NCI-H2171 (cell line): ENCODE measurements around the gene OTOGL.
A peak's percentile ranks its signal among the peaks of the same experiment; 100 is the strongest.
"Not testable (repeated sequence)": the region's sequence is repeated elsewhere in the genome, so short reads cannot be mapped to it uniquely, and the experiment has no call there.

Experiments used
- DNase-seq: peaks from one replicate; lab custom pipeline; 2025; lab: John Stamatoyannopoulos, UW

The OTOGL gene

DNA sequence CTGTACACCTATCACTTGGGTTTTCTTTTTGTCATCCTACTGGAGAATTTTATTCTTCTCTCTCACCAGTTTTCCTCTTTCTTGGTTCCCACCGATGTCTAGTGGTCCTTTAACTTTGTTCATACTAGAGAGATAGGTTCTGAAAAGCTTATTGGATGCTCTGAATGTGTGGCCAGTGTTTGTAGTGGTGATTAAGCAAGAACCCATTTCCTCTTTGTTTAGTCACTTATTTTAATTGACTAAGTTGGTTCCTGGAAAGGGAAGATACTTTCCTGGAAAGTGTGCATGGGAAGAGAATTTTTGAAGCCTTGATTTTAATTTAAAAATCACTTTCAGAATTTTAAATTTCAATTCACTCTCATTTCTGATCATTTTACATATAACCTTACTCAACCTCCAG is 127.2 kb downstream of the OTOGL start:
- DNase-seq, result no peak

DNA sequence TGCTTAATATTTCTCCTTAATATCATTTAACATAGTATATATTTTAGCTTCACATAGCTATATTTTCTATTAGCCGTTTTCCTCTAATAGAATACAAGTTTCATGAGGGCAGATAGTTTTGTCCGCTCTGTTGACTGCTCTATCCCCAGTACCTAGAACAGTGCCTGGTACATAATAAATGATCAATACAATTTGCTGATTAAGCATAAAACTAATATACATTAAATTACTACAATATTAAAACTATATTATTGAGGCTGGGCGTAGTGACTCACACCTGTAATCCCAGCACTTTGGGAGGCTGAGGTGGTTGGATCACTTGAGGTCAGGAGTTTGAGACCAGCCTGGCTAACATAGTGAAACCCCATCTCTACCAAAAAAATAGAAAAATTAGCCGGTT is 128.6 kb downstream of the OTOGL start:
- not testable (repeated sequence) for DNase-seq

- DNase-seq, result peak; percentile 36
Measured at GRCh38 chr12:80230068-80230467, 130.7 kb downstream of the OTOGL start.

DNA sequence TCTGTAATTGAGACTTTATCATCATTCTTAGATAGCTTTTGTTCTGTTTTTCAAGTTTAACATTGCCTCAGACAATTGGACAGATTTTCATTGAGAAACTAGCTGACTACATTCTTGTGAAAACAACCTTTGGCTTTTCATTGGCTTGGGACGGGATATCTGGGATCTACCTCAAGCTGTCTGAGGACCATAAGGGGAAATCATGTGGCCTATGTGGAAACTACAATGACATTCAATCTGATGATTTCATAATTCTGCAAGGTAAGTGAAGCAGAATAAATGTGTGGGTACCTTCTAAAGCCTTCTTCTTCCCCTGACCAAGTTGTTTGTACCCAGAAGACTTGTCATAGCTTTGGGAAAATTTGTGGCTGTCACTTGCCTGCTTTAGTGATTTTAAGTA is 133.5 kb downstream of the OTOGL start:
- no peak for DNase-seq

DNA sequence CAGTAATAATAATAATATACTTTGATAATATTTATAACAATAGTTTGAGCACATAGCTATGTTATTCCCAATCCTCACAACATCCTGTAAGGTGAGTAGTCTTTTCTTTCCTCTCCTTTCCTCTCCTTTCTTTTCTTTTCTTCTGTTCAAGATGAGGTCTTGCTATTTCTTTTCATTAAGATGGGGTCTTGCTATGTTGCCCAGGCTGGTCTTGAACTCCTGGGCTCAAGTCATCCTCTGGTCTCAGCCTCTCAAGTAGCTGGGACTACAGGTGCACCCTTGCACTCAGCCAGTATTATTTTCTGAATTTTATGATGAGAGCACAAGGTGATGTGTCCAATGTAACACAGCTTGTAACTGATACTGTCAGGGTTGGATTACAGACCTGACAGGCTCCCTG is 134.6 kb downstream of the OTOGL start:
- no peak for DNase-seq

GRCh38 chr12:80234667-80235066 is 135.3 kb downstream of the OTOGL start:
- DNase-seq, result no peak

DNA sequence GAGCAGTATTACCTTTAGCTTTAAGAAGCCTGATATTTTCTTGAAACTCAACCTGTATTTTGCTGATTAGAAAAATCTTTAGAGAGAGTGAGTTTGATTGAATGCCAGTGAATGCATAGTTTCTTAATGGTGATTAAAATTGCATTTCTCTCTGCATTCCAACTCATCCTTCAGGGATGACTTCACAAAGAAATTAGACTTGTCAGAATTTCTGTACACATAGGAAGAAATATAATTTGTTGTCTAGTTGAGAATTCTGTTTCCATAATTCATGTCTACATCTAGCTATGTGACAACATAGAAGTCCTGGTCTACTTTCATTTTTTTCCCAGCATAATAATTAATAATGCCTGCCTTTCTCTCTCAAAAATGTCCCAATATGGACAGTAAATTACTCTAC is 136.6 kb downstream of the OTOGL start:
- no peak for DNase-seq

GRCh38 chr12:80239867-80240266 is 140.5 kb downstream of the OTOGL start:
- no peak for DNase-seq

DNA sequence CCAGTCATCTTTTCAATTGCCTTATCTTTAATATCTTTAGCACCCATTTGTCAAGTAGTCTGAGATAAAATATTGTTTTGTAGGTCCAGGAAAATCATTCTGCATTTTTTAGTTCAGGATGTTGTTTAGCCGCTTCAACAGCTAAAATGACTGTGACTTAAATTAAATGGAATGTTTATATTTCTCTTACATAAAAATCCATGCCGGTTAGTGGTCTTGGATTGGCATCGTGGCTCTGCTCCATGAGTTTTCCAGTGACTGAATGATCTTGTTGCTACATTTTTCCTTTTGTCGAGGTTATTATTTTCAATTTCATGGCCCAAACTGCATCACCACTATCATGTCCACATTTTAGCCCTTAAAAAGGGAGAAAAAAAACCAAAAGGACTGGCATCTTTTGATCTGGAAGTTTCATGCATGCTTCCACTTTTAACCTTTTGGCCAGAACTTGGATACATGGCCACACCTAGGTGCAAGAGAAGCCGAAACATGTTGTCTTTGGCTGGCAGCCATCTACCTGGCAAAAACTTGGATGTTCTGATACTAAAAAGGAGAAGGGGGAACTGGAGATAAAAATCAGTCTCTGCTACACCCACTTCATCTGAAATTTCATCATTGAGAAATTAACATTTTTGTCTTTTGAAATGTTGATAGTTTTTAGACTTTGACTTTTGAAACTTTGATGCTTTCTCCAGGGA is 142.4 kb downstream of the OTOGL start:
- no peak for DNase-seq

DNA sequence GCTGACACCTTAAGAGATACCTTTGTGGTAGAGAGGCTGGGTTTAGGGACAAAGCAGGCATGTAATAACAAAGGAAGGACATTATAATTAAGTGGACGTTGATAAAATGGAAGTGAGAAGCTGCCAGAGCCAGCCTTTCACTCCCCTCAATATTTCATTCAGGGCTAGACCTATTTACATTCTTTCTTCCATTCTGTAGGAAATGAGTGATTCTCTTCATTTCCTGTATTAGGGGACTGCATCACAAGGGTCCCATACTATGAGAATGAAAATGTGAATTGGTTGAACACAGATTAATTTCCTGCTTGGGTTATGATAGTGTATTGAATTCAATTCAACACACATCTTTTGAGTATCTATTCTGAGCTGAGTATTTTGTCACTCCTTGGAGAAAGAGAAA is 143.0 kb downstream of the OTOGL start:
- DNase-seq, result no peak

- not testable (repeated sequence) for DNase-seq
Measured at GRCh38 chr12:80249581-80249980, 150.2 kb downstream of the OTOGL start.

- DNase-seq, result no peak
Measured at GRCh38 chr12:80257920-80258319, 158.6 kb downstream of the OTOGL start.

- DNase-seq, result no peak
Measured at GRCh38 chr12:80260269-80260668, 160.9 kb downstream of the OTOGL start.

- DNase-seq, result no peak
Measured at GRCh38 chr12:80261403-80261802, 162.1 kb downstream of the OTOGL start.

DNA sequence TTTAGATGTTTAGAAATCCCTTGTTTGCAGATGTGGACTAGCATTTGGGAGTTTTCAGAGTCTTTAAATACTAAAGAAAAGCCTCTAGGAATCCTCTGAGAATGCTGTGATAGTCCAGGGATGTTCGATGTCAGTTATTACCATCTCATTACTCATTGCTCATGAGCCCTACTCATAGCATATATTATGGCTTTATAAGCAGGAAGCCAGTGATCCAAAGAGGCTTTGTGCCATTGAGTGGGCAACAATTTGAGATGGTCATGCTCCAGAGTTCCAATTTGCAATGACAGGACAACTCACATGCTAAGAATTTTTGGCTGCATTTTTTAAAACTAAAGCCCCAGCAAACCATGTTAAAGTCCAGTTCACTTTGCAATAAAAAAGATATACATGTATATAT is 163.0 kb downstream of the OTOGL start:
- no peak for DNase-seq

- DNase-seq, result no peak
Measured at GRCh38 chr12:80262771-80263170, 163.4 kb downstream of the OTOGL start.

DNA sequence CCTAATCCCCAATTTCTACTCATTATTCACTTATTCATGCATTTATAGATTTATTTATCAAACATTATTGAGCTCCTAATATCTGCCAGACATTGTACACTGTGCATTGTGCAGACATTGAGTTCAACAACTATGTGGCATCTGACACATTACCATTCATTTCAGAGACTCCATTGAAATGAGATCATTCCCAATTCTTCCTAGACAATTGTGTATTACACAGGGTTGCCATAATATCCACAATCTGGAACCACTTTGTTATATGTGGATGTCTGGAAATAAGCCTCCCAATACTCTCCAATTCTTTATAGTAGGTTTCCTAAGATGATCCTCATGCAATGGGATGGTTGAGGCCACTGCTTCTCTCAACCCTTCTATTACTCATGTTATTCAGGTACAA is 165.0 kb downstream of the OTOGL start:
- DNase-seq, result no peak

DNA sequence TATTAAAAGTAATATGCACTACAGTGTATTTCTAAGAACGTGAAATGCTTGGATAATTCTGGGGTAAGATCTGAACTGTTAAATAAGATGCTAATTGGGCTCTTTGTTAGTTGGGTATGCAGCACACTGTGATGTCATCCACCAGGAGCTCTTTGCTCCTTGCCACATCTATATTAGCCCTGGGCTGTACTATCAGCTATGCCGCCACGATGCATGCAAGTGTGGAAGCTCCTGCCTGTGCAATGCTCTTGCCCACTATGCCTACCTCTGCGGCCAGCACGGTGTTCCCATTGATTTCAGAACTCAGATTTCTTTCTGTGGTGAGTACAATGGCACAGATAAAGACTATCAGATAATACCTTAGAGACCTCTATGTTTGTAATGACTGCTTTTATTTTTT is 165.6 kb downstream of the OTOGL start:
- no peak for DNase-seq

GRCh38 chr12:80268924-80269749 is 169.8 kb downstream of the OTOGL start:
- DNase-seq, result no peak

DNA sequence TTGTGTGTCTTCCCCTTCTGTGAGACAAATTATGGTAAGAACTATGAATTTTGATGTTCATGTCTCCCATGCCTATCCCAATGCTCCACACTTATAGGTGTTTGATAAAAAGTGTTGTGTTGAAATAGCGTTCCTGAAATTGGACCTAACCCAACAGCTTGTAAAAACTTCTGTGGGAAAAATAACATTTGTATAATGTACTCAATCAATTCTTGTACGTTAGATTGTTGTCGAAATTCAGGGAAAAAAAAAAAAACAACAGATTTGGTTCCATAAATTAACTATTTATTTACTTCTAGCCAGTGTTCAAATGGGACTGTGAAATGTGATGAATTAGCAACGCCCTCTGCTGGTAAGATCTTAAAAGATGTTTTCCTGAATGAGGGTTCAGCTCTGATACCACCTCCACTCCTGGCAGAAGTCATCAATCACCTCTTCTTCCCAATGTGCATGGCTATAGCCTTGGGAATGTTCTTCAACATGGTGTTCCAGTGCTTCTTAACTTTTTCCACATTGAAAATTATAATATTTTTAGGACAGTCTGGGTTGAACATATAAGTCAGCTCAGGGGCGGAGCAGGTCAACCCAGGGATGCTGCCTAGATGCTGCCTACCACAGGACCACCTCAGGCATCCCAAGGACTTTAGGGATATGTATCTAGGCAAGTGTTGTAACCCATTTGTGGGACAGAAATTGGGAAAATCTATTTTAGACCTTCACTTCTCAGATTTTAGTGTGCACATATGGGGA is 170.6 kb downstream of the OTOGL start:
- peak; percentile 29 for DNase-seq

DNA sequence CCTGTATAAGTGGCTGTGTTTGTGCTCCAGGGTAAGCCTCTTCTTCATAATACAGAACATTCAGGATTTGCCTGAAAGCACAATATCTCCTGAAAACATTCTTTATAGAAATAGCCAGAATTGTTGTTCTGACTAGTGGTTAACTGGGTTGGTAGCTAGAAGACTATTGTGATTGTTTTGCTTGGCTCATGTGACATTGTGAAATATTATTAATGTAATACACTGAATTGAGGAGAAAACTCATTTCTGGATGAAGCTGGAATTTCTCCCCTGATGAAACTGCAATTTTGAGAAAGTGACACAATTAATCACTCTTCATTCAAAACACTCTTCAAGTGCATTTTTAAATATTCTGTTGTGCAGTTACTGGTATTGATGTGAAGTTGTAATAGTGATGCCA is 172.4 kb downstream of the OTOGL start:
- DNase-seq, result no peak

DNA sequence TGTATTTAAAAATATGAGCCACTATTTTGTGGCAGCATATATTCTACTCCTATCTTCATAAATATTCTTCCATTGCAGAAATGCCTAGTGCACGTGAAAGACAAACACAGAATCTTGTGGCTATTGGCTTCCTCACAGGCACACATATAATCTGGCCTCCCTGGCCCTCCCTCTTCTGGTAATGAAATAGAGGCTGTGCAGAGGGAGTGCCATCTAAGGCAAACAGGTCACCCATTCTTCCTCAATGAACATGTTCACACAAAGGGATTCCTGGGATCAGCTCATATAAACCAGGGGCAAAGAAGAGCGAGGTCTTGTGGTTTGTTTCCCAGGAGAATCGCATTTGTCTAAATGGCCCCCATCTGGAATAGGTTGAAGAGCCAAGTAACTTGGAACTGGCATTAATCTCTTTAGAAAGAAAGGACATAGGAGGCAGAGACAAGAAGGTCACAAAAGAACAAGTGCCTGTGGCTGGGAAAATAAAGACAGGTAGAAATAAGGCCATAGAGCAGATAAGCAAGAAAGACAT is 173.1 kb downstream of the OTOGL start:
- peak; percentile 11 for DNase-seq

DNA sequence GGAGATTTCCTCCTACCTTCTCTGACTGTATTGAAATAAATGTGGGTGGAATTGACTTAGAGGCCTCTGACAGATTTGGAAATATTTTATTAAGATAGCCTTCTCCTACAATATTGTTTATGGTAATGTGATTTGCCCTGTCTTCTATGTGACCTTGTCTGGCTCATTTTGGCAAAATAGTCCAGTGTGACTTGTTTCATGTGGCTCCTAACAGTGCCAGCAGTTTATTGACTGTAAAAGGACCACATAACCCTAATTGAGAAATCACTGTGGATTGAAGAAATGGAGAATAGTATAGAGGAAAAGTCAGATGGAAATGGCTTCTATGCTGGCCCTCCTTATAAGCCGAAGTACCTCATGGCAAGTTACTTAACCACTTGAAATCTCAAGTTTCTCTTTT is 173.8 kb downstream of the OTOGL start:
- no peak for DNase-seq
